ENCODE data around the gene GPATCH1.

DNA sequence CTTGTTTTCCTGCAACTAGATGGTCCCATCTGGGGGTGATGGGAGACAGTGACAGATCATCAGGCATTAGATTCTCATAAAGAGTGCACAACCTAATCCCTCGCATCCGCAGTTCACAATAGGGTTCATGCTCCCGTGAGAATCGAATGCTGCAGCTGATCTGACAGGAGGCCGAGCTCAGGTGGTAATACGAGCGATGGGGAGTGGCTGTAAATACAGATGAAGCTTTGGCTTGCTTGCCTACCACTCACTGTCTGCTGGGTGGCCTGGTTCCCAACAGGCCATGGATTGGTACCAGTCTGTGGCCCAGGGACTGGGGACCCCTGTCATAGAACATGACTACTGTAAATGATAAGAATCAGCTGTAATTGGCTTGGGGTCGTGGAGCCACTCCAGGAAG, 78.9 kb downstream of the GPATCH1 start:
- TF ChIP-seq, protein P1, sequence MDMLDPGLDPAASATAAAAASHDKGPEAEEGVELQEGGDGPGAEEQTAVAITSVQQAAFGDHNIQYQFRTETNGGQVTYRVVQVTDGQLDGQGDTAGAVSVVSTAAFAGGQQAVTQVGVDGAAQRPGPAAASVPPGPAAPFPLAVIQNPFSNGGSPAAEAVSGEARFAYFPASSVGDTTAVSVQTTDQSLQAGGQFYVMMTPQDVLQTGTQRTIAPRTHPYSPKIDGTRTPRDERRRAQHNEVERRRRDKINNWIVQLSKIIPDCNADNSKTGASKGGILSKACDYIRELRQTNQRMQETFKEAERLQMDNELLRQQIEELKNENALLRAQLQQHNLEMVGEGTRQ (IDR thresholded peaks at IDR 0.05; ENCODE audit: low read depth, low read length), result no peak
- no peak for TF ChIP-seq RFX5 (IDR thresholded peaks at IDR 0.05; ENCODE audit: low read depth, low read length)
- no peak for TF ChIP-seq BHLHE40 (IDR thresholded peaks at IDR 0.05; ENCODE audit: low read depth, low read length)
- TF ChIP-seq, protein P2, sequence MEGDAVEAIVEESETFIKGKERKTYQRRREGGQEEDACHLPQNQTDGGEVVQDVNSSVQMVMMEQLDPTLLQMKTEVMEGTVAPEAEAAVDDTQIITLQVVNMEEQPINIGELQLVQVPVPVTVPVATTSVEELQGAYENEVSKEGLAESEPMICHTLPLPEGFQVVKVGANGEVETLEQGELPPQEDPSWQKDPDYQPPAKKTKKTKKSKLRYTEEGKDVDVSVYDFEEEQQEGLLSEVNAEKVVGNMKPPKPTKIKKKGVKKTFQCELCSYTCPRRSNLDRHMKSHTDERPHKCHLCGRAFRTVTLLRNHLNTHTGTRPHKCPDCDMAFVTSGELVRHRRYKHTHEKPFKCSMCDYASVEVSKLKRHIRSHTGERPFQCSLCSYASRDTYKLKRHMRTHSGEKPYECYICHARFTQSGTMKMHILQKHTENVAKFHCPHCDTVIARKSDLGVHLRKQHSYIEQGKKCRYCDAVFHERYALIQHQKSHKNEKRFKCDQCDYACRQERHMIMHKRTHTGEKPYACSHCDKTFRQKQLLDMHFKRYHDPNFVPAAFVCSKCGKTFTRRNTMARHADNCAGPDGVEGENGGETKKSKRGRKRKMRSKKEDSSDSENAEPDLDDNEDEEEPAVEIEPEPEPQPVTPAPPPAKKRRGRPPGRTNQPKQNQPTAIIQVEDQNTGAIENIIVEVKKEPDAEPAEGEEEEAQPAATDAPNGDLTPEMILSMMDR (conservative IDR thresholded peaks at IDR 0.05; ENCODE audit: low read depth, low read length), result no peak
- TF ChIP-seq RCOR1 (IDR thresholded peaks at IDR 0.05; ENCODE audit: insufficient replicate concordance, low read length), result no peak
- TF ChIP-seq POLR2A (IDR thresholded peaks at IDR 0.05; ENCODE audit: low read depth, low read length), result no peak
- TF ChIP-seq MAFK (IDR thresholded peaks at IDR 0.05; ENCODE audit: low read depth, low read length), result no peak
- no peak for TF ChIP-seq MXI1 (IDR thresholded peaks at IDR 0.05; ENCODE audit: borderline replicate concordance, low read depth, low read length)
- TF ChIP-seq CHD1 (IDR thresholded peaks at IDR 0.05; ENCODE audit: low read depth, low read length), result no peak
- TF ChIP-seq CEBPB (IDR thresholded peaks at IDR 0.05; ENCODE audit: low read depth, low read length), result no peak

Measured in IMR-90 (cell line).